Erythroblast (primary cell): ENCODE measurements around the gene TMEM38B.

Source experiments
- GATA1 ChIP-seq: IDR thresholded peaks from 2 replicates; pipeline ENCODE4 v1.6.1; 2011; ENCODE audit warnings: low read depth, mild to moderate bottlenecking, control low read depth, low read length, moderate library complexity
- POLR2A ChIP-seq: IDR thresholded peaks from 2 replicates; pipeline ENCODE4 v1.6.1; 2011; ENCODE audit warnings: mild to moderate bottlenecking, low read length

- TF ChIP-seq POLR2A (no peak), GATA1 (no peak)
Observed at GRCh38 chr9:105816202-105816744, 121.9 kb downstream of the TMEM38B start.
